Vagina (tissue), 2 donors: ENCODE data around the gene NUTM2F.

Source experiments
- POLR2A ChIP-seq, 2 donors: fragments of 450-650 bp; IDR thresholded peaks; one replicate each; pipeline ENCODE4 v1.6.1; 2017; ENCODE audit warnings: antibody characterized with exemption in 2 of 2, mild to moderate bottlenecking in 2 of 2, moderate library complexity in 2 of 2
- POLR2AphosphoS5 ChIP-seq, 2 donors: sonication (generic); formaldehyde crosslinking; IDR thresholded peaks; one replicate each; pipeline ENCODE4 v1.9.0; 2017; ENCODE audit warnings: antibody characterized with exemption in 2 of 2, mild to moderate bottlenecking in 2 of 2, low read depth in 1 of 2; ENCODE audit not compliant: insufficient read depth in 1 of 2
- TF ChIP-seq, protein P1 (sequence below), 3 experiments: fragments of 450-650 bp in 2 of 3; fragments of 200-600 bp in 1 of 3; sonication (generic) in 1 of 3; IDR thresholded peaks; one replicate each; pipeline ENCODE4 v1.5.1; 2017 to 2019; ENCODE audit warnings: antibody characterized with exemption in 3 of 3, mild to moderate bottlenecking in 2 of 3, moderate library complexity in 2 of 3

DNA sequence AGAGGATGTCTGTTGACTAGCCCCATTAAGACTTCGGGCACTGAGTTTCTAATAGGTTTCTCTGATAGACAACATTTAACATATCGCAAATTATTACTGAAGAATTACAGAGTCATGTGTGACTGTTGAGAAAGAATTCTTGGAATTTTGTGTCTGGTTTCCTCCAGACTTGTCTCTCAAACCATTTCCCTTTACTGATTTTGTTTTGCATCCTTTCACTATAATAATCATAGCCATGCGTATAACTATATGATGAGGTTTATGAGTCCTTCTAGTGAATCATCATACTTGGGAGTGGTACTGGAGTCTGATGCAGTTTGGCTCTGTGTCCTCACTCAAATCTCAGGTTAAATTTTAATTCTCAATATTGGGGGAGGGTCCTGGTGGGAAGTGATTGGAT is 42.3 kb downstream of the NUTM2F start:
- TF ChIP-seq, protein P1, sequence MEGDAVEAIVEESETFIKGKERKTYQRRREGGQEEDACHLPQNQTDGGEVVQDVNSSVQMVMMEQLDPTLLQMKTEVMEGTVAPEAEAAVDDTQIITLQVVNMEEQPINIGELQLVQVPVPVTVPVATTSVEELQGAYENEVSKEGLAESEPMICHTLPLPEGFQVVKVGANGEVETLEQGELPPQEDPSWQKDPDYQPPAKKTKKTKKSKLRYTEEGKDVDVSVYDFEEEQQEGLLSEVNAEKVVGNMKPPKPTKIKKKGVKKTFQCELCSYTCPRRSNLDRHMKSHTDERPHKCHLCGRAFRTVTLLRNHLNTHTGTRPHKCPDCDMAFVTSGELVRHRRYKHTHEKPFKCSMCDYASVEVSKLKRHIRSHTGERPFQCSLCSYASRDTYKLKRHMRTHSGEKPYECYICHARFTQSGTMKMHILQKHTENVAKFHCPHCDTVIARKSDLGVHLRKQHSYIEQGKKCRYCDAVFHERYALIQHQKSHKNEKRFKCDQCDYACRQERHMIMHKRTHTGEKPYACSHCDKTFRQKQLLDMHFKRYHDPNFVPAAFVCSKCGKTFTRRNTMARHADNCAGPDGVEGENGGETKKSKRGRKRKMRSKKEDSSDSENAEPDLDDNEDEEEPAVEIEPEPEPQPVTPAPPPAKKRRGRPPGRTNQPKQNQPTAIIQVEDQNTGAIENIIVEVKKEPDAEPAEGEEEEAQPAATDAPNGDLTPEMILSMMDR (IDR thresholded peaks at IDR 0.05), result no peak
- TF ChIP-seq POLR2AphosphoS5 (IDR thresholded peaks at IDR 0.05; ENCODE audit: insufficient read depth in 1 of 2, low read depth in 1 of 2) (no peak), POLR2A (IDR thresholded peaks at IDR 0.05) (no peak)
